CD4-positive, CD25-positive, alpha-beta regulatory T cell (primary cell): ENCODE results near the gene PRKCA. TPM values are rescaled to one million over a fixed set of nuclear protein-coding genes. Genes with fewer than 3 reads are reported as not detected.
A peak's percentile ranks its signal among the peaks of the same experiment; 100 is the strongest.

Experiments
- ATAC-seq, 2 donors: fragments of 150-1000 bp; cut with Tn5 transposase; one replicate each; pipeline ENCODE4 v1.10.0; 2021; ENCODE audit warnings: low read depth in 2 of 2, moderate number of reproducible peaks in 2 of 2, moderate library complexity in 1 of 2
- DNase-seq, 3 donors: peaks; one replicate each; pipeline versions ENCODE4 v3.0.0 to v3.0.0-alpha.2; 2012 to 2022; ENCODE audit warnings: mixed read lengths in 1 of 3
- H3K27ac ChIP-seq: one replicate; pipeline ENCODE4 v1.7.0; 2013; ENCODE audit warnings: mild to moderate bottlenecking, low read length; ENCODE audit not compliant: insufficient read depth, poor library complexity, severe bottlenecking
- H3K27me3 ChIP-seq: one replicate; pipeline ENCODE4 v1.7.0; 2013; ENCODE audit warnings: low read length; ENCODE audit not compliant: control insufficient read depth, insufficient read depth
- H3K36me3 ChIP-seq: one replicate; pipeline ENCODE4 v1.7.0; 2013; ENCODE audit warnings: mild to moderate bottlenecking, low read length, moderate library complexity; ENCODE audit not compliant: control insufficient read depth, insufficient read depth
- H3K4me1 ChIP-seq: 2 replicates; pipeline ENCODE4 v1.7.0; 2013; ENCODE audit warnings: mild to moderate bottlenecking, low read length; ENCODE audit not compliant: insufficient read depth, control insufficient read depth, poor library complexity, severe bottlenecking
- H3K4me3 ChIP-seq: one replicate; pipeline ENCODE4 v1.7.0; 2013; ENCODE audit warnings: low read depth, mild to moderate bottlenecking, low read length, moderate library complexity
- H3K9me3 ChIP-seq, 2 experiments: 1 replicate in 1 of 2; 2 replicates in 1 of 2; pipeline ENCODE4 v1.7.0; 2013; ENCODE audit warnings: low read length in 2 of 2, mild to moderate bottlenecking in 1 of 2, moderate library complexity in 1 of 2; ENCODE audit not compliant: control insufficient read depth in 2 of 2
- H3K27ac Mint-ChIP-seq, 3 donors: one replicate each; pipeline ENCODE4 v1.8.0; 2020 to 2022; ENCODE audit warnings: mild to moderate bottlenecking in 3 of 3, mixed read lengths in 3 of 3, moderate library complexity in 2 of 3
- H3K27me3 Mint-ChIP-seq: one replicate; pipeline ENCODE4 v1.8.0; 2022; ENCODE audit warnings: mild to moderate bottlenecking, mixed read lengths
- H3K36me3 Mint-ChIP-seq: one replicate; pipeline ENCODE4 v1.8.0; 2020; ENCODE audit warnings: mixed read lengths
- H3K4me1 Mint-ChIP-seq, 4 donors: one replicate each; pipeline ENCODE4 v1.8.0; 2020 to 2022; ENCODE audit warnings: mixed read lengths in 4 of 4, mild to moderate bottlenecking in 1 of 4
- H3K4me3 Mint-ChIP-seq, 4 donors: one replicate each; pipeline ENCODE4 v1.8.0; 2020 to 2022; ENCODE audit warnings: mild to moderate bottlenecking in 4 of 4, mixed read lengths in 4 of 4, moderate library complexity in 3 of 4
- H3K9me3 Mint-ChIP-seq, 7 donors: one replicate each; pipeline ENCODE4 v1.8.0; 2020 to 2022; ENCODE audit warnings: mixed read lengths in 7 of 7, mild to moderate bottlenecking in 3 of 7, moderate library complexity in 2 of 7
- polyA plus RNA-seq, 4 donors: library from polyadenylated mRNA; unstranded; fragments of 300-500 nt; fragmentation: Illumina TruSeq; gene quantifications; one replicate each; pipeline ENCODE4 v1.2.3, GENCODE V29; 2021
- total RNA-seq: library from RNA; stranded (reverse); gene quantifications from one replicate; pipeline ENCODE4 v1.2.3, GENCODE V29; 2022

The PRKCA gene
- total and polyA plus RNA-seq, 5 donors from 2014 or later = 0.60 to 84.0 (median 2.0) TPM

GRCh38 chr17:66375121-66375520 lies 72.7 kb downstream of the PRKCA start:
- Histone ChIP-seq H3K4me3 (no peak overlapping the region), H3K9me3 (no peaks in the 10 kb centered on the region), H3K36me3 (peaks cover 3% of the 10 kb centered on the region), H3K4me1 (peaks cover 12% of the 10 kb centered on the region), H3K27ac (no peak overlapping the region), H3K27me3 (no peaks in the 10 kb centered on the region)
- Mint-ChIP-seq H3K4me1 (peaks cover 16 to 67% (median 33%) of the 10 kb centered on the region in 4 donors), H3K27me3 (no peaks in the 10 kb centered on the region), H3K4me3 (peak overlapping the region in 2 of 4 donors; percentile 43 to 55), H3K9me3 (no peaks in the 10 kb centered on the region), H3K27ac (peak overlapping the region; percentile 11 to 73 (median 48)), H3K36me3 (no peaks in the 10 kb centered on the region)
- DNase-seq = no peak
- no peak for ATAC-seq

- Mint-ChIP-seq H3K36me3 (no peaks in the 10 kb centered on the region), H3K27me3 (no peaks in the 10 kb centered on the region), H3K4me3 (no peak overlapping the region), H3K9me3 (no peaks in the 10 kb centered on the region), H3K27ac (no peak overlapping the region), H3K4me1 (peaks cover 6 to 64% (median 35%) of the 10 kb centered on the region in 4 donors)
- no peak for ATAC-seq
- Histone ChIP-seq H3K27ac (no peak overlapping the region), H3K4me1 (peaks cover 9% of the 10 kb centered on the region), H3K27me3 (no peaks in the 10 kb centered on the region), H3K9me3 (no peaks in the 10 kb centered on the region), H3K36me3 (no peaks in the 10 kb centered on the region), H3K4me3 (no peak overlapping the region)
- DNase-seq = no peak
These were observed 75.9 kb downstream of the PRKCA start for GRCh38 chr17:66378296-66378695.

- Mint-ChIP-seq H3K27me3 (no peaks in the 10 kb centered on the region), H3K36me3 (no peaks in the 10 kb centered on the region), H3K4me3 (no peak overlapping the region), H3K27ac (no peak overlapping the region), H3K4me1 (peaks cover 6 to 56% (median 34%) of the 10 kb centered on the region in 4 donors), H3K9me3 (no peaks in the 10 kb centered on the region)
- no peaks in the 10 kb centered on the region for H3K4me1 ChIP-seq
- H3K27me3 ChIP-seq = no peaks in the 10 kb centered on the region
- no peak for DNase-seq
- no peaks in the 10 kb centered on the region for H3K9me3 ChIP-seq
- H3K4me3 ChIP-seq = no peak overlapping the region
- no peak for ATAC-seq
- H3K27ac ChIP-seq = no peak overlapping the region
- H3K36me3 ChIP-seq = no peaks in the 10 kb centered on the region
These were observed 77.1 kb downstream of the PRKCA start for GRCh38 chr17:66379544-66379943.

- no peaks in the 10 kb centered on the region for H3K27me3 Mint-ChIP-seq
- no peak overlapping the region for H3K4me3 ChIP-seq
- H3K9me3 ChIP-seq = no peaks in the 10 kb centered on the region
- DNase-seq (no peak), ATAC-seq (no peak)
- H3K27ac ChIP-seq = no peak overlapping the region
- no peak overlapping the region for H3K27ac Mint-ChIP-seq
- H3K36me3 Mint-ChIP-seq = no peaks in the 10 kb centered on the region
- H3K27me3 ChIP-seq = no peaks in the 10 kb centered on the region
- H3K4me3 Mint-ChIP-seq = no peak overlapping the region
- no peaks in the 10 kb centered on the region for H3K9me3 Mint-ChIP-seq
- H3K4me1 Mint-ChIP-seq = peaks cover 6 to 54% (median 32%) of the 10 kb centered on the region in 4 donors
- H3K36me3 ChIP-seq = no peaks in the 10 kb centered on the region
- H3K4me1 ChIP-seq = no peaks in the 10 kb centered on the region
These were observed 77.6 kb downstream of the PRKCA start for GRCh38 chr17:66379996-66380395.

- Mint-ChIP-seq H3K9me3 (no peaks in the 10 kb centered on the region), H3K27me3 (no peaks in the 10 kb centered on the region), H3K4me1 (peaks cover 9 to 57% (median 29%) of the 10 kb centered on the region in 4 donors), H3K27ac (no peak overlapping the region), H3K4me3 (no peak overlapping the region), H3K36me3 (peaks cover 3% of the 10 kb centered on the region)
- Histone ChIP-seq H3K36me3 (no peaks in the 10 kb centered on the region), H3K9me3 (no peaks in the 10 kb centered on the region), H3K27me3 (no peaks in the 10 kb centered on the region), H3K4me3 (no peak overlapping the region), H3K4me1 (peaks cover 7% of the 10 kb centered on the region), H3K27ac (no peak overlapping the region)
- ATAC-seq (no peak), DNase-seq (no peak)
These were observed 79.4 kb downstream of the PRKCA start for GRCh38 chr17:66381701-66382362.

- H3K27ac ChIP-seq = no peak overlapping the region
- DNase-seq (no peak), ATAC-seq (no peak)
- Mint-ChIP-seq H3K9me3 (peaks cover 0 to 2% (median 0%) of the 10 kb centered on the region in 7 donors), H3K4me1 (peaks cover 15 to 66% (median 35%) of the 10 kb centered on the region in 4 donors), H3K27me3 (no peaks in the 10 kb centered on the region), H3K4me3 (no peak overlapping the region), H3K36me3 (peaks cover 3% of the 10 kb centered on the region), H3K27ac (no peak overlapping the region)
- H3K4me3 ChIP-seq = no peak overlapping the region
- peaks cover 9% of the 10 kb centered on the region for H3K4me1 ChIP-seq
- no peaks in the 10 kb centered on the region for H3K9me3 ChIP-seq
- no peaks in the 10 kb centered on the region for H3K27me3 ChIP-seq
- H3K36me3 ChIP-seq = no peaks in the 10 kb centered on the region
These were observed 80.9 kb downstream of the PRKCA start for GRCh38 chr17:66383333-66383732.

- no peaks in the 10 kb centered on the region for H3K27me3 Mint-ChIP-seq
- H3K4me1 Mint-ChIP-seq = peaks cover 9 to 62% (median 29%) of the 10 kb centered on the region in 4 donors
- H3K36me3 Mint-ChIP-seq = peaks cover 23% of the 10 kb centered on the region
- peaks cover 0 to 2% (median 0%) of the 10 kb centered on the region in 7 donors for H3K9me3 Mint-ChIP-seq
- peak overlapping the region in 1 of 4 donors; percentile 43 for H3K4me3 Mint-ChIP-seq
- peaks cover 9% of the 10 kb centered on the region for H3K4me1 ChIP-seq
- peak in 1 of 3 donors; percentile 44 for DNase-seq
- no peaks in the 10 kb centered on the region for H3K9me3 ChIP-seq
- no peaks in the 10 kb centered on the region for H3K27me3 ChIP-seq
- peak overlapping the region; percentile 11 to 80 (median 40) for H3K27ac Mint-ChIP-seq
- peaks cover 6% of the 10 kb centered on the region for H3K36me3 ChIP-seq
- ATAC-seq = peak in 1 of 2 donors; percentile 55
- peak overlapping the region; percentile 23 for H3K4me3 ChIP-seq
- H3K27ac ChIP-seq = no peak overlapping the region
These were observed 84.3 kb downstream of the PRKCA start for GRCh38 chr17:66386498-66387351.
